GM12878 (cell line): ENCODE data around the gene PAX5.

Source experiments
- EP300 ChIP-seq, 2 experiments: fragments of 150-350 bp in 1 of 2; IDR thresholded peaks; 2 replicates each; pipeline ENCODE4 v1.6.1; 2011 to 2012; ENCODE audit warnings: low read depth in 2 of 2, low read length in 2 of 2, borderline replicate concordance in 1 of 2, improper control_type of control experiment in 1 of 2, inconsistent platforms in 1 of 2; ENCODE audit not compliant: control insufficient read depth in 1 of 2
- GABPA ChIP-seq: IDR thresholded peaks from 2 replicates; pipeline ENCODE4 v1.6.1; 2014; ENCODE audit warnings: antibody characterized with exemption, low read depth, mild to moderate bottlenecking, inconsistent platforms
- JUNB ChIP-seq: IDR thresholded peaks from 2 replicates; pipeline ENCODE4 v1.6.1; 2016; ENCODE audit warnings: antibody characterized with exemption, mild to moderate bottlenecking
- MYC ChIP-seq: IDR thresholded peaks from 2 replicates; pipeline ENCODE4 v1.6.1; 2011; ENCODE audit warnings: mild to moderate bottlenecking, low read length, moderate library complexity, inconsistent platforms; ENCODE audit not compliant: insufficient read depth, insufficient replicate concordance, insufficient read length, severe bottlenecking
- PAX8 ChIP-seq: fragments of 450-650 bp; IDR thresholded peaks from 2 replicates; pipeline ENCODE4 v1.6.1; 2017; ENCODE audit warnings: mild to moderate bottlenecking, moderate library complexity
- RB1 ChIP-seq: fragments of 450-650 bp; formaldehyde crosslinking; IDR thresholded peaks from 2 replicates; pipeline ENCODE4 v1.6.1; 2017; ENCODE audit warnings: mild to moderate bottlenecking, borderline replicate concordance
- RCOR1 ChIP-seq: conservative IDR thresholded peaks from 2 replicates; pipeline ENCODE4 v1.6.1; 2012; ENCODE audit warnings: low read depth, low read length, improper control_type of control experiment
- STAT1 ChIP-seq: fragments of 450-650 bp; conservative IDR thresholded peaks from 2 replicates; pipeline ENCODE4 v1.6.1; 2014; ENCODE audit warnings: antibody characterized with exemption, mild to moderate bottlenecking
- YBX1 ChIP-seq: fragments of 450-650 bp; IDR thresholded peaks from 2 replicates; pipeline ENCODE4 v1.6.1; 2016; ENCODE audit warnings: antibody characterized with exemption
- TF ChIP-seq, protein P1 (sequence below), 3 experiments: IDR thresholded peaks in 2 of 3; conservative IDR thresholded peaks in 1 of 3; 2 replicates each; pipeline ENCODE4 v1.5.1; 2011; ENCODE audit warnings: low read depth in 3 of 3, low read length in 3 of 3, mild to moderate bottlenecking in 3 of 3, control low read depth in 2 of 3, moderate library complexity in 2 of 3, inconsistent platforms in 1 of 3, mixed read lengths in 1 of 3; ENCODE audit not compliant: control insufficient read depth in 2 of 3, insufficient read depth in 1 of 3; ENCODE audit errors: extremely low read depth in 1 of 3
- TF ChIP-seq, protein P2 (sequence below): IDR thresholded peaks from 2 replicates; pipeline ENCODE4 v1.6.1; 2012; ENCODE audit warnings: low read depth, low read length, improper control_type of control experiment
- TF ChIP-seq, protein P3 (sequence below): IDR thresholded peaks from 2 replicates; pipeline ENCODE4 v1.6.1; 2012; ENCODE audit warnings: low read length, inconsistent platforms
- TF ChIP-seq, protein P4 (sequence below): IDR thresholded peaks from 2 replicates; pipeline ENCODE4 v1.6.1; 2012; ENCODE audit warnings: low read depth, low read length, improper control_type of control experiment

DNA sequence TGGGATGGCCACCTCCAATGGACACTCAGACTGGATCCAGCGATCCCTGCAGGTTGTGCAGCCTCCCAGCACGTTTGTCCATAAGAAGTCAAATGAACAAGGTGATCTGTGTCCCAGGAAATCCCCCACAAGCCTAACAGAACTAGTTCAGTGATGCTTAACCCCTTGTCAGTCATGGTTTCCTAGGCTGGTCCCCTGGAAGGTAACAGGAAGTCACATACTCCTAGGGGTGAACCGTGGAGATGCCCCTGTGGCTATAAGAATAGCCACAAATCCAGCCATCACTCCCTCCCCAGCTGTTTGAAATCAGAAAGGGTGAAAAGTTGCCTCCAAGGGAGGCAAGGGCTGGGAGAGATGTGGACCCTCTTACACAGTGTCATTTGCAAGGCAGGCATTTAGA is 22.5 kb downstream of the PAX5 start:
- TF ChIP-seq STAT1 (no peak), MYC (no peak), YBX1 (no peak), JUNB (no peak), EP300 (IDR thresholded peaks at IDR 0.05; ENCODE audit: borderline replicate concordance in 1 of 2, control insufficient read depth in 1 of 2, low read depth in 2 of 2, low read length in 2 of 2) (no peak), RCOR1 (no peak), RB1 (no peak), GABPA (no peak), PAX8 (no peak)
- TF ChIP-seq, protein P1, sequence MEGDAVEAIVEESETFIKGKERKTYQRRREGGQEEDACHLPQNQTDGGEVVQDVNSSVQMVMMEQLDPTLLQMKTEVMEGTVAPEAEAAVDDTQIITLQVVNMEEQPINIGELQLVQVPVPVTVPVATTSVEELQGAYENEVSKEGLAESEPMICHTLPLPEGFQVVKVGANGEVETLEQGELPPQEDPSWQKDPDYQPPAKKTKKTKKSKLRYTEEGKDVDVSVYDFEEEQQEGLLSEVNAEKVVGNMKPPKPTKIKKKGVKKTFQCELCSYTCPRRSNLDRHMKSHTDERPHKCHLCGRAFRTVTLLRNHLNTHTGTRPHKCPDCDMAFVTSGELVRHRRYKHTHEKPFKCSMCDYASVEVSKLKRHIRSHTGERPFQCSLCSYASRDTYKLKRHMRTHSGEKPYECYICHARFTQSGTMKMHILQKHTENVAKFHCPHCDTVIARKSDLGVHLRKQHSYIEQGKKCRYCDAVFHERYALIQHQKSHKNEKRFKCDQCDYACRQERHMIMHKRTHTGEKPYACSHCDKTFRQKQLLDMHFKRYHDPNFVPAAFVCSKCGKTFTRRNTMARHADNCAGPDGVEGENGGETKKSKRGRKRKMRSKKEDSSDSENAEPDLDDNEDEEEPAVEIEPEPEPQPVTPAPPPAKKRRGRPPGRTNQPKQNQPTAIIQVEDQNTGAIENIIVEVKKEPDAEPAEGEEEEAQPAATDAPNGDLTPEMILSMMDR (IDR thresholded peaks at IDR 0.05 in 2 of 3, conservative IDR thresholded peaks at IDR 0.05 in 1 of 3; ENCODE audit: control insufficient read depth in 2 of 3, extremely low read depth in 1 of 3, insufficient read depth in 1 of 3, low read depth in 3 of 3, low read length in 3 of 3): 0 out of 6 replicates have a peak, but pooled peaks of 1 of the 3 experiments have one; percentile 10
- TF ChIP-seq, protein P2, sequence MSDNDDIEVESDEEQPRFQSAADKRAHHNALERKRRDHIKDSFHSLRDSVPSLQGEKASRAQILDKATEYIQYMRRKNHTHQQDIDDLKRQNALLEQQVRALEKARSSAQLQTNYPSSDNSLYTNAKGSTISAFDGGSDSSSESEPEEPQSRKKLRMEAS: no peak
- TF ChIP-seq, protein P3, sequence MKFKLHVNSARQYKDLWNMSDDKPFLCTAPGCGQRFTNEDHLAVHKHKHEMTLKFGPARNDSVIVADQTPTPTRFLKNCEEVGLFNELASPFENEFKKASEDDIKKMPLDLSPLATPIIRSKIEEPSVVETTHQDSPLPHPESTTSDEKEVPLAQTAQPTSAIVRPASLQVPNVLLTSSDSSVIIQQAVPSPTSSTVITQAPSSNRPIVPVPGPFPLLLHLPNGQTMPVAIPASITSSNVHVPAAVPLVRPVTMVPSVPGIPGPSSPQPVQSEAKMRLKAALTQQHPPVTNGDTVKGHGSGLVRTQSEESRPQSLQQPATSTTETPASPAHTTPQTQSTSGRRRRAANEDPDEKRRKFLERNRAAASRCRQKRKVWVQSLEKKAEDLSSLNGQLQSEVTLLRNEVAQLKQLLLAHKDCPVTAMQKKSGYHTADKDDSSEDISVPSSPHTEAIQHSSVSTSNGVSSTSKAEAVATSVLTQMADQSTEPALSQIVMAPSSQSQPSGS: no peak
- TF ChIP-seq, protein P4, sequence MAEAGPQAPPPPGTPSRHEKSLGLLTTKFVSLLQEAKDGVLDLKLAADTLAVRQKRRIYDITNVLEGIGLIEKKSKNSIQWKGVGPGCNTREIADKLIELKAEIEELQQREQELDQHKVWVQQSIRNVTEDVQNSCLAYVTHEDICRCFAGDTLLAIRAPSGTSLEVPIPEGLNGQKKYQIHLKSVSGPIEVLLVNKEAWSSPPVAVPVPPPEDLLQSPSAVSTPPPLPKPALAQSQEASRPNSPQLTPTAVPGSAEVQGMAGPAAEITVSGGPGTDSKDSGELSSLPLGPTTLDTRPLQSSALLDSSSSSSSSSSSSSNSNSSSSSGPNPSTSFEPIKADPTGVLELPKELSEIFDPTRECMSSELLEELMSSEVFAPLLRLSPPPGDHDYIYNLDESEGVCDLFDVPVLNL: no peak
